ENCODE data around the gene B4GALNT3. TPM values are rescaled to one million over a fixed set of nuclear protein-coding genes. Genes with fewer than 3 reads are reported as not detected.

B4GALNT3 gene
- total RNA-seq, 1 donor from 2014 or later = 32.5 TPM

DNA sequence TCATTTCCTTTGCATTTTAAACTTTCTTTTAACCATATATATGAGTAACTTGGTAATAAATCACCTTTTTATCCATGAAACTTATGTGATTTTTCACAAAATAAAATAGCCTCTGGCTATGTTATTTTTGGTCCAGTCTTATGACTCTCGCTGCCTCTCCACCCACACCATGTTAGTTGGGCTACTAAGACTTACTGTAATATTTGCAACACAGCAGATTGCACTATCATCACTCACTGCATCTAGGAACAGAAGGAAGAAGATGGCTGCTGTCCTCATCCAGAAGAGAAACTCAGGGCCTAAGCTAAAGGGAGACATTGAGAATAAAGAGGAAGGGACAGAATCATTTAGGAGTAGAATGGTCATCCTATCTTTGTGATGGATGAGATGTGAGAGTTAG lies 12.6 kb upstream of the B4GALNT3 start:
- no peaks in the 10 kb centered on the region for H3K4me1 Mint-ChIP-seq (ENCODE audit: unreplicated experiment)
- TF ChIP-seq, protein P1, sequence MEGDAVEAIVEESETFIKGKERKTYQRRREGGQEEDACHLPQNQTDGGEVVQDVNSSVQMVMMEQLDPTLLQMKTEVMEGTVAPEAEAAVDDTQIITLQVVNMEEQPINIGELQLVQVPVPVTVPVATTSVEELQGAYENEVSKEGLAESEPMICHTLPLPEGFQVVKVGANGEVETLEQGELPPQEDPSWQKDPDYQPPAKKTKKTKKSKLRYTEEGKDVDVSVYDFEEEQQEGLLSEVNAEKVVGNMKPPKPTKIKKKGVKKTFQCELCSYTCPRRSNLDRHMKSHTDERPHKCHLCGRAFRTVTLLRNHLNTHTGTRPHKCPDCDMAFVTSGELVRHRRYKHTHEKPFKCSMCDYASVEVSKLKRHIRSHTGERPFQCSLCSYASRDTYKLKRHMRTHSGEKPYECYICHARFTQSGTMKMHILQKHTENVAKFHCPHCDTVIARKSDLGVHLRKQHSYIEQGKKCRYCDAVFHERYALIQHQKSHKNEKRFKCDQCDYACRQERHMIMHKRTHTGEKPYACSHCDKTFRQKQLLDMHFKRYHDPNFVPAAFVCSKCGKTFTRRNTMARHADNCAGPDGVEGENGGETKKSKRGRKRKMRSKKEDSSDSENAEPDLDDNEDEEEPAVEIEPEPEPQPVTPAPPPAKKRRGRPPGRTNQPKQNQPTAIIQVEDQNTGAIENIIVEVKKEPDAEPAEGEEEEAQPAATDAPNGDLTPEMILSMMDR (conservative IDR thresholded peaks at IDR 0.05) = no peak
- no peak overlapping the region for H3K4me3 Mint-ChIP-seq
- H3K36me3 Mint-ChIP-seq = peaks cover 4% of the 10 kb centered on the region
- no peak for DNase-seq (ENCODE audit: extremely low spot score, unreplicated experiment)
- no peak overlapping the region for H3K27ac Mint-ChIP-seq
- peaks cover 7% of the 10 kb centered on the region for H3K27me3 Mint-ChIP-seq
- H3K9me3 Mint-ChIP-seq = no peaks in the 10 kb centered on the region

DNA sequence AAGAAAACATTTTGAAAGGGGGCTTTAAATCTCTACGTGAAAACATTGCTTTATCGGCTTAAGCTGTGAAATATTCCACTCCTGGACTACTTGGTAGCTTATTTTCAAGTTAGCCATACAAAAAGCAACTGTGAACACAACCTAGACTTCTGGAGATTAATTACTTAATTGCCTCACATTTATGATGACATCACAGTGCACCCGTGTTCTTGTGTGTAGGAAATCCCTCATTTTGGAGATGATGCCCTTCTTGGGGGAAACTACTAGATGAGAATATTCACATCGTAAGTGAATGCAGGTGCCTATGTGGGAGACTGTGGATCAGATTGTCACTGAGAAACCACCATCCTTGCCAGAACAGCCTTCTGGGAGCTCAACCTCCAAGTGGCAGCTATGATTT lies 10.5 kb upstream of the B4GALNT3 start:
- H3K9me3 Mint-ChIP-seq = no peaks in the 10 kb centered on the region
- peaks cover 7% of the 10 kb centered on the region for H3K27me3 Mint-ChIP-seq
- TF ChIP-seq, protein P1 (conservative IDR thresholded peaks at IDR 0.05) = no peak
- DNase-seq (ENCODE audit: extremely low spot score, unreplicated experiment) = no peak
- H3K4me1 Mint-ChIP-seq (ENCODE audit: unreplicated experiment) = no peaks in the 10 kb centered on the region
- H3K36me3 Mint-ChIP-seq = no peaks in the 10 kb centered on the region
- H3K27ac Mint-ChIP-seq = no peak overlapping the region
- no peak overlapping the region for H3K4me3 Mint-ChIP-seq

- no peak overlapping the region for H3K27ac Mint-ChIP-seq
- H3K4me3 Mint-ChIP-seq = no peak overlapping the region
- no peaks in the 10 kb centered on the region for H3K4me1 Mint-ChIP-seq (ENCODE audit: unreplicated experiment)
- peaks cover 3% of the 10 kb centered on the region for H3K36me3 Mint-ChIP-seq
- no peak for DNase-seq (ENCODE audit: extremely low spot score, unreplicated experiment)
- TF ChIP-seq, protein P1 (conservative IDR thresholded peaks at IDR 0.05) = no peak
- H3K27me3 Mint-ChIP-seq = peaks cover 19% of the 10 kb centered on the region
- no peaks in the 10 kb centered on the region for H3K9me3 Mint-ChIP-seq
Observed at GRCh38 chr12:450438-450837, 9.3 kb upstream of the B4GALNT3 start.

DNA sequence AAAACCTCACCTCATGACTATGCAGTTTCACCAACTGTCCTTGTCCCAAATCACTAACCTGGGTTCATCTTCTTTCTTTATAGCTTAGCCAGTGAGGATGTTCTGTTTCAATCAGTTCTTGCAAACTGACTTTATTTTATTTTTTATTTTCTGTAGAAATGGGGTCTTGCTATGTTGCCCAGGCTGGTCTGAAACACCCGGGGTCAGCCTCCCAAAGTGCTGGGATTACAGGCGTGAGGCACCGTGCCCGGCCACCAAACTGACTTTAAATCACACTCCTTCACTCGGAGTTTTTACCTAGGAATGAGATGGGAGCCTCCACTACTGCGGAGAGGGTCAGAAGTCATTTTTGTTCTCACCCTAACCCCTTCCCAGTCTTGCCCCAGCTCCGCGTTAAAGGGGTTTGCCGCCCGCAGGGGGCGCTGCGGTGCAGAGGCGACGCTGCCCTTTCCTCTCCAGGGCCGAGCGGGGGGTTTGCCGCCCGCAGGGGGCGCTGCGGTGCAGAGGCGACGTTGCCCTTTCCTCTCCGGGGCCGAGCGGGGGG lies 7.0 kb upstream of the B4GALNT3 start:
- Mint-ChIP-seq H3K27me3 (peaks cover 41% of the 10 kb centered on the region), H3K4me3 (no peak overlapping the region), H3K9me3 (no peaks in the 10 kb centered on the region), H3K4me1 (ENCODE audit: unreplicated experiment) (no peaks in the 10 kb centered on the region), H3K36me3 (peaks cover 3% of the 10 kb centered on the region), H3K27ac (no peak overlapping the region)
- DNase-seq (ENCODE audit: extremely low spot score, unreplicated experiment) = no peak
- TF ChIP-seq, protein P1 (conservative IDR thresholded peaks at IDR 0.05) = no peak

- H3K9me3 Mint-ChIP-seq = no peaks in the 10 kb centered on the region
- H3K4me3 Mint-ChIP-seq = no peak overlapping the region
- peaks cover 59% of the 10 kb centered on the region for H3K27me3 Mint-ChIP-seq
- H3K4me1 Mint-ChIP-seq (ENCODE audit: unreplicated experiment) = peaks cover 4% of the 10 kb centered on the region
- no peak overlapping the region for H3K27ac Mint-ChIP-seq
- TF ChIP-seq, protein P1 (conservative IDR thresholded peaks at IDR 0.05) = no peak
- DNase-seq (ENCODE audit: extremely low spot score, unreplicated experiment) = no peak
- peaks cover 3% of the 10 kb centered on the region for H3K36me3 Mint-ChIP-seq
Observed at GRCh38 chr12:454833-455232, 4.9 kb upstream of the B4GALNT3 start.

GRCh38 chr12:455821-456220 lies 3.9 kb upstream of the B4GALNT3 start:
- H3K9me3 Mint-ChIP-seq = no peaks in the 10 kb centered on the region
- no peak overlapping the region for H3K4me3 Mint-ChIP-seq
- peaks cover 3% of the 10 kb centered on the region for H3K36me3 Mint-ChIP-seq
- no peak overlapping the region for H3K27ac Mint-ChIP-seq
- H3K4me1 Mint-ChIP-seq (ENCODE audit: unreplicated experiment) = peaks cover 4% of the 10 kb centered on the region
- TF ChIP-seq, protein P1 (conservative IDR thresholded peaks at IDR 0.05) = no peak
- peaks cover 61% of the 10 kb centered on the region for H3K27me3 Mint-ChIP-seq
- no peak for DNase-seq (ENCODE audit: extremely low spot score, unreplicated experiment)

Measured in type B pancreatic cell (in vitro differentiated cells).